Omental fat pad (tissue), 4 donors: ENCODE measurements around the gene RXRB. TPM values are rescaled to one million over a fixed set of nuclear protein-coding genes. Genes with fewer than 3 reads are reported as not detected.

Source experiments
- ATAC-seq: fragments of 150-250 bp; one replicate; pipeline ENCODE4 v1.9.1; 2016; ENCODE audit warnings: mild to moderate bottlenecking, moderate library complexity; ENCODE audit not compliant: low FRiP score
- DNase-seq: peaks from one replicate; pipeline ENCODE4 v3.0.0-alpha.2; 2019; ENCODE audit warnings: low spot score
- CTCF ChIP-seq, 3 donors: fragments of 450-650 bp; IDR thresholded peaks; one replicate each; pipeline ENCODE4 v1.5.1; 2016 to 2017; ENCODE audit warnings: antibody characterized with exemption in 3 of 3, mild to moderate bottlenecking in 3 of 3, moderate library complexity in 2 of 3
- total RNA-seq, 4 donors: library from RNA; depleted of rRNA; stranded (reverse); fragments of >200 nt; gene quantifications; one replicate each; pipeline ENCODE4 v1.1.0, GENCODE V29; 2016

The RXRB gene
- 10 to 100 TPM; 19.9 to 35.9 (median 22.7) TPM for total RNA-seq

- DNase-seq (peak; percentile 97), ATAC-seq (peak; percentile 86)
- TF ChIP-seq CTCF (IDR thresholded peaks at IDR 0.05) = no peak
Measured at GRCh38 chr6:33200219-33201146, at the start of gene RXRB, which contains the start of gene SLC39A7. Gene RXRB (minus strand): TSS chr6:33200665. CDS start chr6:33200476, 189 bp downstream. Gene SLC39A7 (plus strand): TSS chr6:33200867. CDS start chr6:33201246, 379 bp downstream.

- ATAC-seq (no peak), DNase-seq (no peak)
- TF ChIP-seq CTCF (IDR thresholded peaks at IDR 0.05) = no peak
Measured at GRCh38 chr6:33249732-33250630, 49.5 kb upstream of the RXRB start.

- ATAC-seq (peak; percentile 96), DNase-seq (peak; percentile 91)
- peak in 1 of 3 donors; percentile 14 for TF ChIP-seq CTCF (IDR thresholded peaks at IDR 0.05)
Measured at GRCh38 chr6:33248932-33249731, 48.7 kb upstream of the RXRB start.

GRCh38 chr6:33248643-33248931 is 48.1 kb upstream of the RXRB start:
- ATAC-seq = peak; percentile 5
- no peak for DNase-seq

GRCh38 chr6:33247977-33248642 is 47.6 kb upstream of the RXRB start:
- TF ChIP-seq CTCF (IDR thresholded peaks at IDR 0.05) = peak in 2 of 3 donors; percentile 36 to 88
- DNase-seq (peak; percentile 98), ATAC-seq (peak; percentile 71)

More at GRCh38 chr6:33248643-33248931, 48.1 kb upstream of the RXRB start:
- no peak for TF ChIP-seq CTCF (IDR thresholded peaks at IDR 0.05)

GRCh38 chr6:33243476-33243875 is 43.0 kb upstream of the RXRB start:
- ATAC-seq = no peak
- no peak for DNase-seq
- TF ChIP-seq CTCF (IDR thresholded peaks at IDR 0.05) = no peak
